Peyer's patch (tissue), 4 donors: Measurements from ENCODE around the gene TMEM52B.

Source experiments
- CTCF ChIP-seq, 6 experiments: fragments of 450-650 bp in 4 of 6; fragments of 200-600 bp in 2 of 6; sonication (generic) in 1 of 6; IDR thresholded peaks; one replicate each; pipeline ENCODE4 v1.5.1; 2017 to 2019; ENCODE audit warnings: antibody characterized with exemption in 6 of 6, mild to moderate bottlenecking in 3 of 6, moderate library complexity in 1 of 6
- POLR2A ChIP-seq, 2 donors: fragments of 450-650 bp; IDR thresholded peaks; one replicate each; pipeline ENCODE4 v1.5.1; 2017; ENCODE audit warnings: antibody characterized with exemption in 2 of 2, mild to moderate bottlenecking in 2 of 2, moderate library complexity in 2 of 2

GRCh38 chr12:10171973-10172728, 6.7 kb upstream of the TMEM52B start, which contains the start of gene OLR1:
- TF ChIP-seq CTCF (IDR thresholded peaks at IDR 0.05) (no peak), POLR2A (IDR thresholded peaks at IDR 0.05) (no peak)
